HEK293T (cell line): ENCODE data around the gene IRF2BP2.

Source experiments
- BHLHE40 ChIP-seq: fragments of 450-650 bp; IDR thresholded peaks from 2 replicates; pipeline ENCODE4 v1.6.1; 2016; ENCODE audit warnings: mild to moderate bottlenecking, moderate library complexity, borderline replicate concordance
- PKNOX1 ChIP-seq: fragments of 450-650 bp; IDR thresholded peaks from 2 replicates; pipeline ENCODE4 v1.6.1; 2016
- SP1 ChIP-seq: fragments of 450-650 bp; IDR thresholded peaks from 2 replicates; pipeline ENCODE4 v1.6.1; 2017
- ZNF384 ChIP-seq: fragments of 450-650 bp; IDR thresholded peaks from 2 replicates; pipeline ENCODE4 v1.6.1; 2016

- TF ChIP-seq PKNOX1 (no peak), SP1 (no peak), BHLHE40 (no peak), ZNF384 (no peak)
Observed at GRCh38 chr1:234616644-234617043, 6.7 kb upstream of the IRF2BP2 start.
